GM21786 (cell line): ENCODE data around the gene NEK8.

Source experiments
- ATAC-seq: cut with Tn5 transposase; IDR thresholded peaks from one replicate; pipeline ENCODE4 v1.9.1; 2021; ENCODE audit not compliant: unreplicated experiment

Gene NEK8

DNA sequence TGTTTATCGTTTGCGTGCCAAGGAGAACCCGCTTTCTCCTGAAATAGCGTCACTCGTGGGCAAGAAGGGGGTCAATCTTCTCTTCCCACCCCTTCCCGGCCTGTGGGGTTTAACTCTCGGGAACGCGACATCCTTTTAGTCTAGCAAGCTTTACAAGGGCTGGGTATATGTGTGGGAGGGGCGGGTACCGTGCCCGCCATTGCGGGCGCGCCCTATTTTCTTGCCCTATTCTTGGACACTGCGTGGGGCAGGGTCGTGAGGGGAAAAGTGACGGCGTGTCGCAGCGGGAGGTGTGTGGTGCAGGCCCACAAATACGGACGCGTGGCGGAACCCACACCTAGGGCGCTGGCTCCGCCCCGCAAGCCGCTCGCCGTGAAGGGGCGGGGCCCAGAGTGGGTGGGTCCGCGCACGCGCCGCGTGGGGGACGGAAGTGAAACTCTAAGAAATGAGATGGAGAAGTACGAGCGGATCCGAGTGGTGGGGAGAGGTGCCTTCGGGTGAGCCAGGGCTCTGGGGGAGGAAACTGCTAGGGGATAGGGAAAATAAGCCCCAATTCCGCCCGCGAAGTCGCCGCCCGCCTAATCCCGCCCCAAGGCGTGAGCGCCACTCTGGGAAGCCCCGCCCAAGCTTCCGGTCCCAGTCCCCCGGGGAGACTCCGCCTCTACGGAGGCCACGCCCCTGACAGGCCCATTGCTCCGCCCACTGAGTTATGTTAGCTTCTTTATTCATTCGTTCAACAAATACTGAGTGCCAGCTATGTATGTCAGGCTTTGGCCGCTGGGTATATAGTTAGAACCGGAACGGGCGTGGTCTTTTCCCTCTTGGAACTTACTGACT is at the start of gene NEK8:
TSS of gene NEK8 (plus strand) at position 425 of the 837 bp plus-strand sequence. CDS start at position 451, 26 bp downstream.
- peak; percentile 28 for ATAC-seq

DNA sequence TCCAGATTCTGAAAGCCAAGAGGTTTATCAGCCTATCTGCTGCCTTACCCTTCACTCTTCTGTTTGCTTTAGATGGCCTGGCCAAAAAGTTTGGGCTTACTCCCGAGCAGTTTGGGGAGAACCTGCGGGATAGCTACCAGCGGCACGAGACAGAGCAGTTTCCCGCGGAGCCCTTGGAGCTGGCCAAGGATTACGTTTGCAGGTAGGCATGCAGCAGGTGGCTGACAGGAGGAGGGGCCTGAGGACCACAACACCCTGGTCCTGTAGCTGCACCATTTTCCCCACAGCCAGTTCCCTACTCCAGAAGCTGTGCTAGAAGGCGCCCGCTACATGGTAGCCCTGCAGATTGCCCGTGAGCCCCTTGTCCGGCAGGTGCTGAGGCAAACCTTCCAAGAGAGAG is 45.9 kb upstream of the NEK8 start:
- no peak for ATAC-seq

DNA sequence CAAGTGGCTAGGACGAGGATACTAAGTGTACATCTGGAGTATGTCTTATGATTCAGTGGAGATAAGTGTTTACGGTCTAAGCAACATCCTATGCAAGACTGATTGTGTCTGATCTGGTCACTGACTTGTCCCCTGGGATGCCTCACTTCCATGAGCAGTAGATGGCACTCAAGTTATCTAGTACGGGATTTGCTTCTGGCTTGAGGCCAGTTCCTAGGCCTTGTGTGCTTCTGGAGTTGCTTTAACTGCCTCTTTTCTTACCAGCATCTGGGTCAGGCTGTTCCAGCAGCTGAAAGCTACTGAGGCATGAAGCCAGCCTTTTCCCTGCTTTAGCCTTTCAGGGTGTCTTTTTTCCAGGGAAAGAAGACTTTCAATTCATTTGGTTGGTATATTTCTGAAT is 43.6 kb upstream of the NEK8 start:
- no peak for ATAC-seq

DNA sequence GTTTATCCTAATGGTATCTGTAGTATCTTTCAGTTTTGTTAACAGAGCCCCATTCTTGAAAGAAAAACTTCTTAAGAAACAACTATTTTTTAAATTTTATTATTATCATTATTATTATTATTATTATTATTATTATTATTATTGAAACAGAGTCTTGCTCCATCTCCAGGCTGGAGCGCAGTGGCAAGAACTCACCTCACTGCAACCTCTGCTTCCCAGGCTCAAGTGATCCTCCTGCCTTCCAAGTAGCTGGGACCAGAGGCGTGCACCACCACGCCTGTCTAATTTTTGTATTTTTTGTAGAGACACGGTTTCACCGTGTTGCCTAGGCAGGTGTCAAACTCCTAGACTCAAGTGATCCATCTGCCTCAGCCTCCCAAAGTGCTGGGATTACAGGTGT is 43.2 kb upstream of the NEK8 start:
- ATAC-seq = no peak

DNA sequence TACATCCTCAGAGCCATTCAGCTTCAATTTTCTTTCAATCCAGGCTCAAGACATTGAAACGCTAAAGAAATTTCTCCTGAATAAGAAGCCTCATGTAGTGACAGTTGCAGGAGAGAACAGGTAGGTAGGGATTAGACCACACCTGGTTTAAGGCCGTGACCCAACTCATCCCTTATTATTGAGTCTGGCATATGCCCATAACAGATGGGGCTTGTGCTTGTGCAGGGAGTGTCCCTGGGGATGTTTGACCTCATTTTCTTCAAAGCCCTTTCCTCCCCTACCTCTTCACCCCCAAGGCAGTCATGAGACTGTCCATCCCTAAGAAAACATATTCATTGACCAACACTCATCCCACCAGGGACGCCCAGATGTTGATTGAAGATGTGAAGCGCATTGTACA is 42.3 kb upstream of the NEK8 start:
- ATAC-seq = no peak

DNA sequence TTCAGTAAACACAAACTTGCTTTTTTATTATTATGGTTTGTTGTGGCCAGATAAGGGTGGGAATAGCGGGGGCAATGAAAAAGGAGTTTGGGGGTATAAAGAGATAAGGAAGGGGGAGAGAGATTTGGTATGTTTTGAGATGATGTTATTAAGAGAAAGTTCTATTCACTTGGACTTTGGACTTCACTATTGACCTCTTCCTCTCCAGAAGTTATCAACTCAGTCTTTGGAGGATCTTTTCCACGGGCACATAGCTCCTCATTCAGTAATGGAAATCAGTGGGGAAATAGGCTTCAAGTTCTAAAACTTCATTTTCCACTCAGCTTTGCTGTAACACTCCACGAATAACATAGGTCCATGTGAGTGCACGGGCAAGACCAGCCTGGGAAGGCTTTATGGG is 40.1 kb upstream of the NEK8 start:
- ATAC-seq = no peak

DNA sequence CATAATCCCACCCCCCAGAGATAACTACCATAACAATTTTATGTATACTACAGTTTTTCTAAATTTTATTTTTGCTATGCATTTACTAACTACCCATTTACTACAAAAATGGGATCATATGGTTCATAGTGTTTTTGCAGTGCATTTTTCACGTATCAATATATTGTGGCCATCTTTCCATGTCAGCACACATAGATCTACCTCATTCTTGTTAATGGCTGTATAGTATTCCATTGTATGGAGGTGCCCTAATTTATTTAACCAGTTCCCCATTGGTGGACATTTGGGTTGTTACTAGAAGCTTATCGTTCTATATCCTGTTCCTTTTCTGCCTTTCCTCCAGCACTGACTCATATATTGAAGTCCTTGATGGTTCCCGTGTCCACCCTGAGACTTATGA is 39.6 kb upstream of the NEK8 start:
- ATAC-seq = no peak

DNA sequence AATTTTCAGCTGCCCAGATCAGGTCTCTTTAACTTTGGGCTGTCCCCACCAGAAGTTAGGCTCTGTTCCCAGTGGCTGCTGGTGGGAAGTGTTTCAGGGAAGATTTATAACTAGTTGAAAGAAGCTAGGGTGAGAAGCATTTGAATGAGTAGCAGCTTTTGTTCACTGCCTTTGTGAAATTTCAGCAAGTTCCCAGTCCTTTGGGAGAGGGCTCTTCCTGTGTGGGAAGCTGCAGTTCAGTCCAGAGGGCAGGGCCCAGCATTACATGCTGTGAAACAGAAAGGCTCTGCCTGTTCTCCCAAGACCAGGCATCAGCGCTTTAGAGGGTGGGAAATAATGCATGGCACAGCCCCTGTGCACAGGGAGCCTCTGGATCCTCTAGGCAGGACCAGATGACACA is 34.7 kb upstream of the NEK8 start:
- no peak for ATAC-seq

DNA sequence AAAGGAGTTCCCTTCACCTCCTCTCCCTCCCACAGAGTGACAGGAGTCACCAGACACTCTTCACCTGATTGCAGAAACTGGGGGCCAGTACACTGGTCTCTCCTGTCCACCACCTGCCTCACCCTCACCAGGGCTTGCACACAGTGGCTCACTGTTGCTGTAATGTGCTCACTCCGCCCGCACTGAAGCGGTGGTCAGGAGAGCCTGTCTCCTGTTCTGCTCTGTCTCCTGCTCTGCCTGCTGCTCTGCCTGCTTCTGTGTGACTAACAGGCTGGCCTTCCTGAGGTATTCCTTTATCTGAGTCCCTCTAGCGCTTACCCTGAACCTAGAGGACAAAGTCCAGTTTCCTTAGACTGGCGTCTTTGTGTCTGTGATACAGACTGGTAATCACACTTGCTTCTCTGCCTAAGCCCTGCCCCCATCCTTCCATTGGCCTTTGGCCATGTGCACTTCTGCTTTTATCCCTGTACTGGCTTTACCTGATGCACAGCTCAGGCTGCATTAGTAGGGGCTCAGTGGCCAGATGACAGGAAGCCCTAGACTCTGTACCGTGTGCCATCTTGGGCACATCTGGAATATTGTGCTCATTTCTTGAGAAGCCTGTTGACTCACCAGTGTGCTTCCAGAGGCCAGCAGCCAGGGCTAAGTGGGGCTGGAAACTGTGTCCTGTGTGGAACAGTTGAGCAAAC is 30.2 kb upstream of the NEK8 start:
- no peak for ATAC-seq

DNA sequence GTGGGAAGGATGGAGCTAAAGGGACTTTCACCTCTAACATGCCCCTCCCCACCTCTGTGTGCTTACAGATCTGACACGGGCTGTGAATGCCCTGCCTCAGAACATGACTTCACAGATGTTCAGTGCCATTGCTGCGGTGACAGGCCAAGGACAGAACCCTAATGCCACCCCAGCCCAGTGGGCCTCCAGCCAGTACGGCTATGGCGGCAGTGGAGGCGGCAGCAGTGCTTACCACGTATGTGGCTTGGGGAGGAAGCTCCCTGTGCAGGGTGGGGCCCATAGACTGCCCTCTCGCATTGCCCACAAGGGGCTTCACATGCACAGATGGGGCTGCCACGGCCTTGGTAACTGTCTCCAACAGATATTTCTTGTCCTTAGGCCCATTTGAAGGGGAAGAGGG is 28.3 kb upstream of the NEK8 start:
- no peak for ATAC-seq

DNA sequence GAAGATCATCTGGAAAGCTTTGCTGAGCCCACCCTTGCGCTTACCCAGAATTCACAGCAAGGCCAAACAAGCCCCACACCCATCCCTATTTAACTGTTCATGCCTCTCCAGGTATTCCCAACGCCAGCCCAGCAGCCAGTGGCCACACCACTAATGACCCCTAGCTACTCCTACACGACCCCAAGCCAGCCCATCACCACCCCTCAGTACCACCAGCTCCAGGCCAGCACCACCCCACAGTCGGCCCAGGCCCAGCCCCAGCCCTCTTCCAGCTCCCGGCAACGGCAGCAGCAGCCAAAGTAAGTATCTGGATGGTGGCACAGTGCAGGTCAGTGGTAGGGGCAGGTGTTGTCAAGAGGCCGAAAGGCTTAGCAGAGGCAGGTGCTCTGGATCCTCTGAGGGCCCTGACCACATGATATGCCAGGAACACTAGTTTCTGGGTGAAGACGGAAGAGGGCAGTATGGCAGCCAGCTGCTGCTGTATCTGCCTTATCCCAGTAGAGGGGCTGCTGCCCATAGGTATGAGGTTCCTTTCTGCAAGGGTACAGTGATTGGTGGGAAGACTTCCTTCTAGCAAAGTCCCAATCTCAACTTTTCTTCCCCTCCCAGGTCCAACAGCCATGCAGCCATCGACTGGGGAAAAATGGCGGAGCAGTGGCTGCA is 27.6 kb upstream of the NEK8 start:
- ATAC-seq = no peak

DNA sequence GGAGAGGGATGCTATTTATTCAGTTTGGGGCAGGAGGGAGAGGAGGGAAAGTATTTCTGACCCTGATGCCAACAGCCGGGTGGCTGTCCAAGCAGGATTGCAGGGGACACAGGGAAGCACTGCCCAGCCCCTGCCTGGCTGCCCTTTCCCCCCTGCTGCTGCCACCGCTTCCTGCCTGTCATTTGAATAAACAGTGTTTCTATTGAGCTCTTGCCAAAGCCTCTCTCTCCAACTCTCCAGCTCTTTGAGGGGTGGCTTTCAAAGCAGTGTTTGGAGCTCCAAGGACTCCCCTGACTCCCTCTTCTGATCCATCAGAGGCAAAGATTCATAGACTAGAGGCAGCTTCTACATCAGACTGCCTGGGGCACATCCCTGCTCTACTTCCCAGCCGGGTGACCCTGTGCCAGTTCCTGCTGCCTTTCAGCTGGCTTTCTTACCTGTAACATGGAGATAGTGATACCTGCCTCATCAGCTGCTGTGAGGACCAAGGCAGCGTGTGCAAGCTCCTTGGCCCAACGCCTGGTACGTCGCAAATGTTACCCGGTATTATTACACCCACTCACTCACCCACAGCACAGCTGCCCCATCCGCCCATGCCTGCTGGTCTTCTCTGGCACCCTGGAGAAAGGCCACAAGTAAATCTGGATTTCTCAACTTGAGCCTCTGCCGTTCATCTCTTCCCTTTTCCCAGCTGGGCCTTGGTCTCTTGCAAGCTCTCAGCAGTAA is 26.4 kb upstream of the NEK8 start:
- no peak for ATAC-seq

DNA sequence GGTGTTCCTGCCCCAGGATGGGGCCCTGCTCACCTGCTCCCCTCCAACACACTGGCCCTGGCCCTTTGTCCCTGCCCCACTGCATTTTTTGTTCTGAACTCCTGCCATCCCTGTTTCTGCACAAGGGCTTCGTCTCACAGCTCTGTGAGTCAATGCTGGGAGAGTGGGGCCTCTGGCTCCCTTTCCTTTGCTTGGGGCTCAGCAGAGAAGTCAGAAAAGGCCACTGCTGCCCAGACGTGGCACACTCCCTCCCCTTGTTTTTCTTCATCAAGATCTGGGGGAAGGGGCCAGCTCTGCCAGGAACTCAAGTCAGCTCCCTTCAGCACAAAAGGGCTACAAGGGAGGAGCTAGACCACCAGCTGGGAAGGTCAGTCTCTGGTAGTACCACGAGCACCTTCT is 25.8 kb upstream of the NEK8 start:
- no peak for ATAC-seq

DNA sequence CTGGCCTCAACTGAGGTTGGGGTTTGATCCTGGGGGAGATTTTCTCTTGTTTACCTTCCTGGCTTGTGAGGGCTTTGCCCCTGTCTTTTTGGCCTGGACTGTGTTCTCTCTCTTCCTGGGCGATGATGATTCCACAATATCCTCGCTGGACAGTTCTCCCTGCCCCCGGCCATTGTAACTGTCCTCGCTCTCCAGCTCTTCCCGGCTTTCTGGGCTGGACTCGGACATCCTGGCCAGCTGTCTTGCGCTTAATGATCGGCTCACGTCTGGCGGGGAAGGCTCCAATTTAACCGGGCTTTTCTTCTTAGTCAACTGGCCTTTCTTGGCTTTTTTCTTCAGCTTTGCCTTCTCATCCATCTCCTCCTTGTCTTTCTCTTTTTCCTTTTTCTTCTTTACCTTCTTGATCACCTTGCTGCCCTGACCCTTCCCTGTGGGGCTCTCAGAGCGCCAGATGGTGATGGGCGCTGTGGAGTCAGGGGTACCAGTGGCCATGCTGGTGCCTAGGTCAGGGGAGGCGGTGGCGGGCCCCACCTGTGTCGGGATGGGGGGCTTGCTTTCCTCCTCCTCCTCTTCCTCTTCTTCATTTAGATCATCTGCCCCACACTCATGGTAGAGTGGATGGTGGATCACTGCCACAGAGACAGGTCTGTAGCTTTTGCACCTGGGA is 24.9 kb upstream of the NEK8 start:
- ATAC-seq = no peak

DNA sequence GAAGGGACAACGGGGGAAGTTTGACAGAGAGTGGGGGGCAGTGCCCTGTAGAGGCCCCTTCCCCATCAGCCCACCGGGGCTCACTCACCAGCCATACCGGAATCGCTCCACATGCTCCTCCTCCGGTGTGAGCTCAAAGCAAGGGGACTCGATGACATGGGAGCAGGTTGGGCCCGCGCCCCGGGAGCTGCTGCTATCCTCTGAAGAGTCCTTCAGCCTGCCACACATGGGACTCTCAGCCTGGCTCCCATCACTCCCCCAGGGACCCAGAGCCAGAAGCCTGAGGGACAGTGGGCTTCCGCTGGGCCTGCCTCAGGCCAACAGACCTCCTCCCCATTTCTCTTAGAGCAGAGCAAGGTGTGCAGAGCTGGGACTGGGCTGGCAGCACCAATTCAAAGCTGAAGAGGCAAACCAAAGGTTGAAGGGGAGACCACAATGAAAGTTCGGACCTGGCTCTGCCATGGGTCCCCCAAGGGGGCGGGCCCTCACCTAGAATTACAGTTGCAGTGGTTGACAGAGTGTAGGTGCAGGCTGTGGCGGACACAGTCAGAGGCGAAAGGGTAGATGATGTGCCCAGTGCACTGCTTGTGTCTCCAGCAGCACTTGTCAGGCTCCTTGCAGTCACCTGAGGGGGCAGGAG is 24.2 kb upstream of the NEK8 start:
- no peak for ATAC-seq

DNA sequence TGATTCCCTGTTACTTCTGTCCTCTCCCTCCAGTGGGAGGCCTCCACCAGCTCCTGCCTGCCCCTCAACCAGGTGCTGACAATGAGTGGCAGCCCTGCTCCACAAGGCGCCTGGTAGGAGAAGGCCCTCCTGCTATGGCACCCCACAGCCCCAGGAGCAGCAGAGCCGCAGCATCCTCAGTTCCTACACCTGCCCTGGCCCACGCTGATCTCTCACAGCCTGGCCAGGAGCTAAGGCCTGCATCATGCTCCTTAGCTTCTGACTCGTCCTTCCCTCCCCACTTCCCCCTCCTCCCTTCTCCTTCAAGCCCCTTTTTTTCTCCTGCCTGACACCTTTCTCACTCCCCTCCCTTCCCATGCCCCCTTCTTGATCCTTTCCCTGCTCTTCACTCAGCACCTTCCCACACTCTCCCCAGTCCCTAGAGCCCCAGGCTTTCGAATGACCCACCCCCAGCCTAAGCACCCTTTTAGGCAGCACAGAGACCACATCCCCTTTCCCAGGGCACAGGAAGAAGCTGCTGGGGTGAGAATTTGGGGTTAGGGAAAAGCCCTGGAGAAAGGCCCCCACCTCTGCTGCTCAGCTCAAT is 23.4 kb upstream of the NEK8 start:
- ATAC-seq = no peak

DNA sequence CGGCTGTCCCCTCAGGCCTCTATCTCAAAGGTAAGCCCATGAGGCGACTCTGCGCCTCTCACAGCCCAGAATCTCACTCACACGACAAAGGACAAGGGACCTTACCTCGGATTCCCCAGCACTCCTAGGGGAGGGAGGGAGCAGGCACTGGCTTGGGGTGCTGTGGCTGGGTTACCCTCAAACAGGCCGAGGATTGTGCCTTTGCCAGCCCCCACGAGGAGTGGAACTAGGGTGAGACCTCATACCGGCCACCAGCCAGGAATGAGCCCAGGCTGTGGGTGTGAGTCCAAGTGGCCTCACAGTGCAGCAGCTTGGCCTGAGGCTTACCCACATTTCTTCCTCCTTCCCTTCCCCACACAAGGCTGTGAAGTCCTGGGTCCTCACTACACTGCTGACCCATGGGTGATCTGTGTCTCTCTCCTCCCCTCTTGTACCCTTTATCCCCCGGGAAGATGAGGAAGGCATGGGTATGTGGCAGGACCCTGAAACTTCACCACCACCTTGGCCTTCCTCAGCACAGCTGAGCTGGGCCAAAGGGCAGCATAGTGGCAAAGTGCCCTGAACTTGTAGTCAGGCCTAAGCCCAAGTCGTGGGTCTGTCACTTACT is 22.8 kb upstream of the NEK8 start:
- no peak for ATAC-seq

DNA sequence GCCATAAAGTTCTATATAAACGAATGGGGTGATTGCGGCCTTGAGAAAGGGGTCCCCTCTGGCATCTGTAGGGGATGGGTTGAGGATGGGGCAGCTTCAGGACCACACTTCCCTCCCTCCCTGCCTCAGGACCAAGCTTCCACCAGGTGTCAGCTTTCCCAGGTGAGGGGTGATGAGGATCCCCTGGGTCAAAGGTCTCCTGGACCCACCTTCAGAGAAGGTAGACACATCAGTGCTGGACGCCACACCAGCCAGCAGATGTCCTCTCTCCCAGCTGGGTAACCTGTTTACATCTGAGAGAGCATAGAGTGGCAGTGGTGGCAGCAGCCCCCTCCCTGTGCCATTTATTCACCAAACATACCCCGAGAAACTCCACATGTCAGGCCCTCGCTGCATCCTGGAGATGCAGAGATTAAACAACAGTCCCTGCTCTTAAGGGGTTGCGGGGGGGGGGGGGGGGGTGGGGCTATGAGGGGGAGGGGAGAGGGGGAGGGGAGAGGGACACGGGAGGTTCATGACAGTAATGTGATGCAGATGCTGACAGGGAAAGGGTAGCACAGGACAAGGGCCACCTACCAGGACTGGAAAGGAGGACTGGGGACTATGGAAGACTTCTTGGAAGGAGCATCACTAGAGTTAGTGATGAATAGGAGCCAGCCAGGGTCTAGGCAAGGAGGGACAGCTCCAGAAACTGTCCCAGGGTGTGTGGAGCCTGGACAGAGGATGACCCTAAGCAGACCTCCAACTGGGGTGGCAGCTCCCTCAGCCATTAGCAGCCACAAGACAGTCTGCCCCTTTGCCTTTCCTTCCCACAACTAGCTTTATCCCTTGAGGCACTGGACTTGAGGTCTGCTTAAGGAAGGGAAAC is 21.9 kb upstream of the NEK8 start:
- no peak for ATAC-seq

DNA sequence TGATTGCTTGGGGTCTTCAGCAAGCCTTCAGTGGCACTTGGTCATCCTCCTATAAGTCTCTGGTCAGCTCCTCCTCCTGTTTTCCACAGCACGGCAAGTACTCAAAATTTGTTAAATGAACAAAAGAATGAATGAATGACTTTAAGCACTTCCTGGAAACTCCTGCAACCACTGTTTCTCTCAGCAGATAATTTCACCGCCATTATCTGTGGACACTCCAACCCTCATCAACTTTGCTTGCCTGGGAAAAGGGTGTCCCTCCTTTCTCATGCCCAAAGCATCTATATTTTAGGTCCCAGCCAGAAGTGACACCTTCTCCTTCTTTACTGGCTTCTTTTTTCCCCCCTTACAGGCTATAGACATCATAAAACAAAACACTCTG is 21.3 kb upstream of the NEK8 start:
- no peak for ATAC-seq
